GM23338 (cell line): ENCODE measurements around the gene RGS7. TPM values are rescaled to one million over a fixed set of nuclear protein-coding genes. Genes with fewer than 3 reads are reported as not detected.

Source experiments
- ATAC-seq: fragments of 200-7000 bp; cut with Tn5 transposase; 3 replicates; pipeline ENCODE4 v1.9.1; 2020
- DNase-seq: peaks from one replicate; pipeline ENCODE4 v3.0.0-alpha.2; 2015; ENCODE audit warnings: low spot score
- H2AFZ ChIP-seq: fragments of 200-600 bp; sonication (generic); 2 replicates; pipeline ENCODE4 v1.8.0; 2016; ENCODE audit warnings: antibody characterized with exemption, mild to moderate bottlenecking, moderate library complexity
- H3F3A ChIP-seq: fragments of 200-600 bp; sonication (generic); replicated peaks from 2 replicates; pipeline ENCODE4 v1.8.0; 2017; ENCODE audit warnings: antibody characterized with exemption, mixed run types, low read depth
- H3K27ac ChIP-seq: fragments of 200-600 bp; sonication (generic); 2 replicates; pipeline ENCODE4 v1.6.1; 2016; ENCODE audit warnings: low read depth
- H3K27me3 ChIP-seq: fragments of 200-600 bp; sonication (generic); 2 replicates; pipeline ENCODE4 v1.8.0; 2016; ENCODE audit warnings: mild to moderate bottlenecking, mixed run types, moderate library complexity; ENCODE audit not compliant: insufficient read depth
- H3K36me3 ChIP-seq: fragments of 200-600 bp; sonication (generic); 2 replicates; pipeline ENCODE4 v1.8.0; 2016; ENCODE audit warnings: mild to moderate bottlenecking; ENCODE audit not compliant: insufficient read depth
- H3K4me1 ChIP-seq: fragments of 200-600 bp; sonication (generic); 2 replicates; pipeline ENCODE4 v1.8.0; 2016; ENCODE audit warnings: mild to moderate bottlenecking, moderate library complexity; ENCODE audit not compliant: insufficient read depth
- H3K4me2 ChIP-seq: fragments of 200-600 bp; sonication (generic); 2 replicates; pipeline ENCODE4 v1.7.1; 2017; ENCODE audit warnings: mixed run types
- H3K4me3 ChIP-seq: fragments of 200-600 bp; sonication (generic); 2 replicates; pipeline ENCODE4 v1.6.1; 2016; ENCODE audit warnings: mixed run types
- H3K79me2 ChIP-seq: fragments of 200-600 bp; sonication (generic); replicated peaks from 2 replicates; pipeline ENCODE4 v1.8.0; 2017; ENCODE audit warnings: mild to moderate bottlenecking; ENCODE audit not compliant: insufficient read depth
- H3K9me2 ChIP-seq: fragments of 200-600 bp; sonication (generic); 2 replicates; pipeline ENCODE4 v1.8.0; 2017; ENCODE audit not compliant: insufficient read depth
- H4K20me1 ChIP-seq: fragments of 200-600 bp; sonication (generic); replicated peaks from 2 replicates; pipeline ENCODE4 v1.8.0; 2017; ENCODE audit warnings: mild to moderate bottlenecking; ENCODE audit not compliant: insufficient read depth
- H3K27ac Mint-ChIP-seq: 2 replicates; pipeline ENCODE4 v1.8.0; 2020; ENCODE audit warnings: inconsistent platforms, mild to moderate bottlenecking, moderate library complexity, mixed read lengths
- H3K27me3 Mint-ChIP-seq: 3 replicates; pipeline ENCODE4 v1.8.0; 2022; ENCODE audit warnings: low read depth, mild to moderate bottlenecking, moderate library complexity, mixed read lengths, inconsistent platforms; ENCODE audit not compliant: insufficient read depth, poor library complexity
- H3K36me3 Mint-ChIP-seq: 3 replicates; pipeline ENCODE4 v1.8.0; 2021; ENCODE audit warnings: low read depth, mild to moderate bottlenecking, inconsistent platforms, moderate library complexity, mixed read lengths
- H3K4me1 Mint-ChIP-seq: 3 replicates; pipeline ENCODE4 v1.8.0; 2020; ENCODE audit warnings: mild to moderate bottlenecking, inconsistent platforms, mixed read lengths
- H3K4me3 Mint-ChIP-seq: 3 replicates; pipeline ENCODE4 v1.8.0; 2021; ENCODE audit warnings: moderate library complexity, mild to moderate bottlenecking, inconsistent platforms, mixed read lengths
- H3K9me3 Mint-ChIP-seq: 3 replicates; pipeline ENCODE4 v1.8.0; 2020; ENCODE audit warnings: moderate library complexity, mild to moderate bottlenecking, inconsistent platforms, mixed read lengths
- CREB1 ChIP-seq: fragments of 250-450 bp; sonication (Bioruptor Pico); IDR thresholded peaks from 2 replicates; pipeline ENCODE4 v1.5.0; 2020; ENCODE audit warnings: low read depth, mild to moderate bottlenecking, moderate library complexity
- EZH2 ChIP-seq: fragments of 200-600 bp; sonication (generic); IDR thresholded peaks from one replicate; pipeline ENCODE4 v1.8.0; 2017; ENCODE audit warnings: antibody characterized with exemption, mild to moderate bottlenecking, low read depth; ENCODE audit not compliant: unreplicated experiment
- EZH2phosphoT487 ChIP-seq: fragments of 200-600 bp; sonication (generic); IDR thresholded peaks from one replicate; pipeline ENCODE4 v1.8.1; 2018; ENCODE audit warnings: antibody characterized with exemption; ENCODE audit not compliant: unreplicated experiment
- JUNB ChIP-seq: IDR thresholded peaks from one replicate; pipeline ENCODE4 v1.6.1; 2016; ENCODE audit warnings: antibody characterized with exemption; ENCODE audit not compliant: unreplicated experiment
- NANOG ChIP-seq: IDR thresholded peaks from 2 replicates; pipeline ENCODE4 v1.6.1; 2016; ENCODE audit warnings: antibody characterized with exemption, borderline replicate concordance
- POLR2AphosphoS5 ChIP-seq: IDR thresholded peaks from 2 replicates; pipeline ENCODE4 v1.6.1; 2016; ENCODE audit warnings: antibody characterized with exemption, low read depth
- ZNF114 ChIP-seq: fragments of 250-450 bp; sonication (Bioruptor Pico); IDR thresholded peaks from 2 replicates; pipeline ENCODE4 v1.5.0; 2020; ENCODE audit warnings: mild to moderate bottlenecking, moderate library complexity
- ZNF331 ChIP-seq: fragments of 250-450 bp; sonication (Bioruptor Pico); IDR thresholded peaks from 2 replicates; pipeline ENCODE4 v1.5.0; 2020; ENCODE audit warnings: low read depth, mild to moderate bottlenecking, moderate library complexity
- polyA plus RNA-seq: library from polyadenylated mRNA; unstranded; fragments of >200 nt; fragmentation: Nextera tagmentation; extraction: Ambion mirVana; gene quantifications from 2 replicates; pipeline ENCODE4 v1.2.1, GENCODE V29; 2016
- total RNA-seq: library from RNA; depleted of rRNA; stranded (reverse); fragments of >200 nt; shearing (Covaris generic); gene quantifications from 2 replicates; pipeline ENCODE4 v1.2.3, GENCODE V29; 2014
- TF ChIP-seq, protein P1 (sequence below): fragments of 250-450 bp; sonication (Bioruptor Pico); IDR thresholded peaks from 2 replicates; pipeline ENCODE4 v1.5.0; 2020; ENCODE audit warnings: mild to moderate bottlenecking, moderate library complexity

The RGS7 gene
- total and polyA plus RNA-seq, 2 experiments from 2014 or later = 2.0 to 2.2 TPM

DNA sequence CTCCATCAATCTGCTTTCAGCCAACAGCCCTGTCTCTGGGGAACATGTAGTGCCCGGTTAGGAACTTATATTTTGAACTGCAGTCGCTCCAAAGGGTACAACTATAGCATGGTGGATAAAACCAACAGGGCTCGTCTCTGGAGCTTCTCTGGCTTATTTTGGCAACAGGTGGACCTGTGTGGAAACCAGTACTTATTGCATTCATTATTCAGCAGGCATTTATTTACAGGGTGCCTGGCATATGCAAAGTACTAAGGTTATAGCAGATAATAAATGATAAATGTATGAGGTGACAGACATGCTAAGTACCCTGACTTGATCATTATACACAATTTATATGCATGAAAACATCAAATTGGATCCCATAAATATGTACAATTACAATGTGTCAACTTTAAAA lies 93.7 kb downstream of the RGS7 start (continued):
- TF ChIP-seq, protein P1, sequence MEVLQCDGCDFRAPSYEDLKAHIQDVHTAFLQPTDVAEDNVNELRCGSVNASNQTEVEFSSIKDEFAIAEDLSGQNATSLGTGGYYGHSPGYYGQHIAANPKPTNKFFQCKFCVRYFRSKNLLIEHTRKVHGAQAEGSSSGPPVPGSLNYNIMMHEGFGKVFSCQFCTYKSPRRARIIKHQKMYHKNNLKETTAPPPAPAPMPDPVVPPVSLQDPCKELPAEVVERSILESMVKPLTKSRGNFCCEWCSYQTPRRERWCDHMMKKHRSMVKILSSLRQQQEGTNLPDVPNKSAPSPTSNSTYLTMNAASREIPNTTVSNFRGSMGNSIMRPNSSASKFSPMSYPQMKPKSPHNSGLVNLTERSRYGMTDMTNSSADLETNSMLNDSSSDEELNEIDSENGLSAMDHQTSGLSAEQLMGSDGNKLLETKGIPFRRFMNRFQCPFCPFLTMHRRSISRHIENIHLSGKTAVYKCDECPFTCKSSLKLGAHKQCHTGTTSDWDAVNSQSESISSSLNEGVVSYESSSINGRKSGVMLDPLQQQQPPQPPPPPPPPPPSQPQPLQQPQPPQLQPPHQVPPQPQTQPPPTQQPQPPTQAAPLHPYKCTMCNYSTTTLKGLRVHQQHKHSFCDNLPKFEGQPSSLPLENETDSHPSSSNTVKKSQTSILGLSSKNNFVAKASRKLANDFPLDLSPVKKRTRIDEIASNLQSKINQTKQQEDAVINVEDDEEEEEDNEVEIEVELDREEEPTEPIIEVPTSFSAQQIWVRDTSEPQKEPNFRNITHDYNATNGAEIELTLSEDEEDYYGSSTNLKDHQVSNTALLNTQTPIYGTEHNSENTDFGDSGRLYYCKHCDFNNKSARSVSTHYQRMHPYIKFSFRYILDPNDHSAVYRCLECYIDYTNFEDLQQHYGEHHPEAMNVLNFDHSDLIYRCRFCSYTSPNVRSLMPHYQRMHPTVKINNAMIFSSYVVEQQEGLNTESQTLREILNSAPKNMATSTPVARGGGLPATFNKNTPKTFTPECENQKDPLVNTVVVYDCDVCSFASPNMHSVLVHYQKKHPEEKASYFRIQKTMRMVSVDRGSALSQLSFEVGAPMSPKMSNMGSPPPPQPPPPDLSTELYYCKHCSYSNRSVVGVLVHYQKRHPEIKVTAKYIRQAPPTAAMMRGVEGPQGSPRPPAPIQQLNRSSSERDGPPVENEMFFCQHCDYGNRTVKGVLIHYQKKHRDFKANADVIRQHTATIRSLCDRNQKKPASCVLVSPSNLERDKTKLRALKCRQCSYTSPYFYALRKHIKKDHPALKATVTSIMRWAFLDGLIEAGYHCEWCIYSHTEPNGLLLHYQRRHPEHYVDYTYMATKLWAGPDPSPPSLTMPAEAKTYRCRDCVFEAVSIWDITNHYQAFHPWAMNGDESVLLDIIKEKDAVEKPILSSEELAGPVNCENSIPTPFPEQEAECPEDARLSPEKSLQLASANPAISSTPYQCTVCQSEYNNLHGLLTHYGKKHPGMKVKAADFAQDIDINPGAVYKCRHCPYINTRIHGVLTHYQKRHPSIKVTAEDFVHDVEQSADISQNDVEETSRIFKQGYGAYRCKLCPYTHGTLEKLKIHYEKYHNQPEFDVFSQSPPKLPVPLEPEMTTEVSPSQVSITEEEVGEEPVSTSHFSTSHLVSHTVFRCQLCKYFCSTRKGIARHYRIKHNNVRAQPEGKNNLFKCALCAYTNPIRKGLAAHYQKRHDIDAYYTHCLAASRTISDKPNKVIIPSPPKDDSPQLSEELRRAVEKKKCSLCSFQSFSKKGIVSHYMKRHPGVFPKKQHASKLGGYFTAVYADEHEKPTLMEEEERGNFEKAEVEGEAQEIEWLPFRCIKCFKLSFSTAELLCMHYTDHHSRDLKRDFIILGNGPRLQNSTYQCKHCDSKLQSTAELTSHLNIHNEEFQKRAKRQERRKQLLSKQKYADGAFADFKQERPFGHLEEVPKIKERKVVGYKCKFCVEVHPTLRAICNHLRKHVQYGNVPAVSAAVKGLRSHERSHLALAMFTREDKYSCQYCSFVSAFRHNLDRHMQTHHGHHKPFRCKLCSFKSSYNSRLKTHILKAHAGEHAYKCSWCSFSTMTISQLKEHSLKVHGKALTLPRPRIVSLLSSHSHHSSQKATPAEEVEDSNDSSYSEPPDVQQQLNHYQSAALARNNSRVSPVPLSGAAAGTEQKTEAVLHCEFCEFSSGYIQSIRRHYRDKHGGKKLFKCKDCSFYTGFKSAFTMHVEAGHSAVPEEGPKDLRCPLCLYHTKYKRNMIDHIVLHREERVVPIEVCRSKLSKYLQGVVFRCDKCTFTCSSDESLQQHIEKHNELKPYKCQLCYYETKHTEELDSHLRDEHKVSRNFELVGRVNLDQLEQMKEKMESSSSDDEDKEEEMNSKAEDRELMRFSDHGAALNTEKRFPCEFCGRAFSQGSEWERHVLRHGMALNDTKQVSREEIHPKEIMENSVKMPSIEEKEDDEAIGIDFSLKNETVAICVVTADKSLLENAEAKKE = no peak
- TF ChIP-seq JUNB (no peak), POLR2AphosphoS5 (no peak), CREB1 (CRISPR knock-in tag) (no peak), EZH2 (no peak)

DNA sequence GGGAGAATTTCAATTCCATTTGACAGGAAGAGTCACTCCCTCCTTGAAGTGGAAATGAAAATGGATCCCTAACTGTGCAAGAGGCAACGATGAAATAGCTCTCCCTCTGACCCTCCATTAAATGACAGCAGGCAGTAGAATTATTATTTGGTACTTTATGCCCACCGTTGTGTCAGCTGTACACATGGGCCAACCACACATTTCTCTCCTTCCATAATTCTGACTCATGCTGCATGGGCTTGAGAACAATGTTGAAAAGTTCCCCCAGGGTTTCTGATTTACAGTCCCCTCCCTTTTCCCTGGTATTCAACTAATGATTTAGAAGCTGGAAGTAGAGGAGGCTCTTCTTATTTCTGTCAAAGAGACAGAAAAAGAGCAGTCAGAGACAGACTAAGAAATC lies 103.5 kb downstream of the RGS7 start:
- Mint-ChIP-seq H3K9me3 (peaks cover 18% of the 10 kb centered on the region), H3K27ac (no peak overlapping the region), H3K4me3 (no peak overlapping the region), H3K36me3 (peaks cover 13% of the 10 kb centered on the region), H3K4me1 (peaks cover 2% of the 10 kb centered on the region; the same call in 2 of the 3 replicates), H3K27me3 (peaks cover 4% of the 10 kb centered on the region)
- H3K9me2 ChIP-seq = peaks cover 7% of the 10 kb centered on the region; the same call in 1 of the 2 replicates
- no peaks in the 10 kb centered on the region for H3F3A ChIP-seq
- no peaks in the 10 kb centered on the region; the same call in 1 of the 2 replicates for H3K4me1 ChIP-seq
- ATAC-seq = no peak
- no peak for DNase-seq
- H3K27ac ChIP-seq = no peak overlapping the region
- H3K4me3 ChIP-seq = no peak overlapping the region
- H3K36me3 ChIP-seq = no peaks in the 10 kb centered on the region
- H3K79me2 ChIP-seq = no peaks in the 10 kb centered on the region
- no peaks in the 10 kb centered on the region for H3K27me3 ChIP-seq
- H4K20me1 ChIP-seq = no peaks in the 10 kb centered on the region
- H3K4me2 ChIP-seq = no peak overlapping the region
- H2AFZ ChIP-seq = no peak overlapping the region
- TF ChIP-seq, protein P1 = no peak
- no peak for TF ChIP-seq EZH2phosphoT487
- no peak for TF ChIP-seq POLR2AphosphoS5
- TF ChIP-seq ZNF331 (CRISPR knock-in tag) = no peak
- TF ChIP-seq NANOG = no peak
- TF ChIP-seq EZH2 = no peak
- TF ChIP-seq ZNF114 (CRISPR knock-in tag) = no peak
